ENCODE results near the gene MMP11.

Gene MMP11

GRCh38 chr22:23773483-23774113 is 949 bp downstream of the MMP11 start:
- peak overlapping the region; percentile 37 for H3K4me3 ChIP-seq (ENCODE audit: low read depth, low read length)
- no peak for TF ChIP-seq CTCF (IDR thresholded peaks at IDR 0.05; ENCODE audit: low read depth, low read length, missing control alignments)
- DNase-seq (ENCODE audit: low read depth): no peak
- in situ Hi-C loops (cut with HindIII; ENCODE audit: low sequenced_read_pairs): no loop called here

GRCh38 chr22:23774114-23774921 is 1.7 kb downstream of the MMP11 start:
- no peak overlapping the region for H3K4me3 ChIP-seq (ENCODE audit: low read depth, low read length)
- DNase-seq (ENCODE audit: low read depth): no peak
- in situ Hi-C loops (cut with HindIII; ENCODE audit: low sequenced_read_pairs): no loop called here
- no peak for TF ChIP-seq CTCF (IDR thresholded peaks at IDR 0.05; ENCODE audit: low read depth, low read length, missing control alignments)

- peak; percentile 27 for DNase-seq (ENCODE audit: low read depth)
- H3K4me3 ChIP-seq (ENCODE audit: low read depth, low read length): no peak overlapping the region
- TF ChIP-seq CTCF (IDR thresholded peaks at IDR 0.05; ENCODE audit: low read depth, low read length, missing control alignments): no peak
- in situ Hi-C loops (cut with HindIII; ENCODE audit: low sequenced_read_pairs): no loop called here
Observed at GRCh38 chr22:23774922-23775436, 2.3 kb downstream of the MMP11 start.

GRCh38 chr22:23775779-23776375 is 3.2 kb downstream of the MMP11 start:
- in situ Hi-C loops (cut with HindIII; ENCODE audit: low sequenced_read_pairs): no loop called here
- no peak for TF ChIP-seq CTCF (IDR thresholded peaks at IDR 0.05; ENCODE audit: low read depth, low read length, missing control alignments)
- no peak overlapping the region for H3K4me3 ChIP-seq (ENCODE audit: low read depth, low read length)
- DNase-seq (ENCODE audit: low read depth): no peak

- H3K4me3 ChIP-seq (ENCODE audit: low read depth, low read length): no peak overlapping the region
- no peak for TF ChIP-seq CTCF (IDR thresholded peaks at IDR 0.05; ENCODE audit: low read depth, low read length, missing control alignments)
- DNase-seq (ENCODE audit: low read depth): no peak
- in situ Hi-C loops (cut with HindIII; ENCODE audit: low sequenced_read_pairs): no loop called here
Observed at GRCh38 chr22:23777776-23778576, 5.3 kb downstream of the MMP11 start.

GRCh38 chr22:23778577-23778900 is 5.9 kb downstream of the MMP11 start:
- in situ Hi-C loops (cut with HindIII; ENCODE audit: low sequenced_read_pairs): no loop called here
- H3K4me3 ChIP-seq (ENCODE audit: low read depth, low read length): no peak overlapping the region
- no peak for TF ChIP-seq CTCF (IDR thresholded peaks at IDR 0.05; ENCODE audit: low read depth, low read length, missing control alignments)
- DNase-seq (ENCODE audit: low read depth): no peak
